GM15510 (cell line): ENCODE data around the gene TNFSF13.

ENCODE experiments used
- POLR2A ChIP-seq: IDR thresholded peaks from 3 replicates; pipeline ENCODE4 v1.6.1; 2011; ENCODE audit warnings: borderline replicate concordance; ENCODE audit not compliant: insufficient read length; ENCODE audit errors: extremely low read depth

Gene TNFSF13

DNA sequence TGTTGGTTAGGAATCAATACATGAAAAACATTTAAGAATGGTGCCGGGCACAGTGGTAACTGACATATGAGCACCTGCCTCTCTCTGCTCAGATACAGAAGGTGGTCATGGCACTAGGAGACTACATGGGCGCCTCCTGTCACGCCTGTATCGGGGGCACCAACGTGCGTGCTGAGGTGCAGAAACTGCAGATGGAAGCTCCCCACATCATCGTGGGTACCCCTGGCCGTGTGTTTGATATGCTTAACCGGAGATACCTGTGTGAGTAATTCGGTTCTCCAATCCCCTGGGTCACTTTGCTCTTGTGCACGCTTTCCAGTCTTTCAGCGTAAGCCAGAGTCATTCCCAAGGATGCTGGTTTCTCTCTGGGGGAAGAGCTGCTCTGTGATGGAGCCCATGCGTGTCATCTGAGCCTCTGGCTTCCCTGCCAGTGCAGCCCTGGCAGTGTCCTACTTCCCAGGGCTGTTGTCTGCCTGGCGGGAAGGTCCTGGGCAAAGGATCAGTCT, 17.9 kb downstream of the TNFSF13 start:
- TF ChIP-seq POLR2A, result no peak

DNA sequence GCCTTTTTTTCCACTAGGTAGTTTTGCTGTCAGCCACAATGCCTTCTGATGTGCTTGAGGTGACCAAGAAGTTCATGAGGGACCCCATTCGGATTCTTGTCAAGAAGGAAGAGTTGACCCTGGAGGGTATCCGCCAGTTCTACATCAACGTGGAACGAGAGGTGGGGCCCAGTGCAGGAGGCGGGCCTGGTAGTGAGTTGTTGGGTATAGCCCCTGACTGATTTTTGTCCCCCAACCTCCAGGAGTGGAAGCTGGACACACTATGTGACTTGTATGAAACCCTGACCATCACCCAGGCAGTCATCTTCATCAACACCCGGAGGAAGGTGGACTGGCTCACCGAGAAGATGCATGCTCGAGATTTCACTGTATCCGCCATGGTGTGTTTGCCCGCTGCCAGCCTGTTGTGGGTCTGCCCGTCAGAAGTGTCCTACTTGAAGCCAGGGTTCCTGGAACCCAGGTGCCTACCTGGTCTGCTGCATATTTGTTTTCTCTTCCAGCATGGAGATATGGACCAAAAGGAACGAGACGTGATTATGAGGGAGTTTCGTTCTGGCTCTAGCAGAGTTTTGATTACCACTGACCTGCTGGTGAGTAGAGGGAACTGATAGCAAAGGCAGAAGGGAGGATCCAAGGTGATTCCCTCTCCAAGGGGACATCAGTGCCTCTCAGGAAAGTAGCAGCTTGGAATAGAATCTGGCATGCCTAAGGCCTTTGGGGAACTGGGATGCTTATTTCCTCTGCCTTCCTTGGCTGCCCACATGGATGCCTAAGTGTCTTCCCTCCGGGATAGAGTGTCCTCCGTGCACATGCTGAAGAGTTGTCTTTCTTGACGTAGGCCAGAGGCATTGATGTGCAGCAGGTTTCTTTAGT, 19.0 kb downstream of the TNFSF13 start:
- no peak for TF ChIP-seq POLR2A

DNA sequence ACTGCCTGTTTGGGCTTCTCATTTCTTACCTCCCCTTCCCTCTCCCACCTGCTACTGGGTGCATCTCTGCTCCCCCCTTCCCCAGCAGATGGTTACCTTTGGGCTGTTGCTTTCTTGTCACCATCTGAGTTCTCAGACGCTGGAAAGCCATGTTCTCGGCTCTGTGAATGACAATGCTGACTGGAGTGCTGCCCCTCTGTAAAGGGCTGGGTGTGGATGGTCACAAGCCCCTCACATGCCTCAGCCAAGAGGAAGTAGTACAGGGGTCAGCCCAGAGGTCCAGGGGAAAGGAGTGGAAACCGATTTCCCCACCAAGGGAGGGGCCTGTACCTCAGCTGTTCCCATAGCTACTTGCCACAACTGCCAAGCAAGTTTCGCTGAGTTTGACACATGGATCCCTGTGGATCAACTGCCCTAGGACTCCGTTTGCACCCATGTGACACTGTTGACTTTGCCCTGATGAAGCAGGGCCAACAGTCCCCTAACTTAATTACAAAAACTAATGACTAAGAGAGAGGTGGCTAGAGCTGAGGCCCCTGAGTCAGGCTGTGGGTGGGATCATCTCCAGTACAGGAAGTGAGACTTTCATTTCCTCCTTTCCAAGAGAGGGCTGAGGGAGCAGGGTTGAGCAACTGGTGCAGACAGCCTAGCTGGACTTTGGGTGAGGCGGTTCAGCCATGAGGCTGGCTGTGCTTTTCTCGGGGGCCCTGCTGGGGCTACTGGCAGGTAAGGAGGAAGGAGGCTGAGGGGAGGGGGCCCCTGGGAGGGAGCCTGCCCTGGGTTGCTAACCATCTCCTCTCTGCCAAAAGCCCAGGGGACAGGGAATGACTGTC, 20.7 kb downstream of the TNFSF13 start, which contains the start of gene CD68:
Gene CD68 (plus strand): TSS at position 638 of the 833 bp plus-strand sequence. CDS start 40 bp downstream, at position 678.
- TF ChIP-seq POLR2A, result peak; percentile 58

DNA sequence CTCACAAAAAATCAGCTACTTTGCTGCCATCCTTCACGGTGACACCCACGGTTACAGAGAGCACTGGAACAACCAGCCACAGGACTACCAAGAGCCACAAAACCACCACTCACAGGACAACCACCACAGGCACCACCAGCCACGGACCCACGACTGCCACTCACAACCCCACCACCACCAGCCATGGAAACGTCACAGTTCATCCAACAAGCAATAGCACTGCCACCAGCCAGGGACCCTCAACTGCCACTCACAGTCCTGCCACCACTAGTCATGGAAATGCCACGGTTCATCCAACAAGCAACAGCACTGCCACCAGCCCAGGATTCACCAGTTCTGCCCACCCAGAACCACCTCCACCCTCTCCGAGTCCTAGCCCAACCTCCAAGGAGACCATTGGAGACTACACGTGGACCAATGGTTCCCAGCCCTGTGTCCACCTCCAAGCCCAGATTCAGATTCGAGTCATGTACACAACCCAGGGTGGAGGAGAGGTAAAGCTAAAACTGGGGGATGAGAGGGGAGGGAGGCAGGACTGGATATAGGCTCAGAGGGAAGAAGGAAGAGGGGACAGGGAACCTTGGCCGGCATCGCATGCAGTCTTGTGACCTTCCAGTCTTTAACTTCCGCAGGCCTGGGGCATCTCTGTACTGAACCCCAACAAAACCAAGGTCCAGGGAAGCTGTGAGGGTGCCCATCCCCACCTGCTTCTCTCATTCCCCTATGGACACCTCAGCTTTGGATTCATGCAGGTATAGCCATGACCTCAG, 21.5 kb downstream of the TNFSF13 start:
- no peak for TF ChIP-seq POLR2A

DNA sequence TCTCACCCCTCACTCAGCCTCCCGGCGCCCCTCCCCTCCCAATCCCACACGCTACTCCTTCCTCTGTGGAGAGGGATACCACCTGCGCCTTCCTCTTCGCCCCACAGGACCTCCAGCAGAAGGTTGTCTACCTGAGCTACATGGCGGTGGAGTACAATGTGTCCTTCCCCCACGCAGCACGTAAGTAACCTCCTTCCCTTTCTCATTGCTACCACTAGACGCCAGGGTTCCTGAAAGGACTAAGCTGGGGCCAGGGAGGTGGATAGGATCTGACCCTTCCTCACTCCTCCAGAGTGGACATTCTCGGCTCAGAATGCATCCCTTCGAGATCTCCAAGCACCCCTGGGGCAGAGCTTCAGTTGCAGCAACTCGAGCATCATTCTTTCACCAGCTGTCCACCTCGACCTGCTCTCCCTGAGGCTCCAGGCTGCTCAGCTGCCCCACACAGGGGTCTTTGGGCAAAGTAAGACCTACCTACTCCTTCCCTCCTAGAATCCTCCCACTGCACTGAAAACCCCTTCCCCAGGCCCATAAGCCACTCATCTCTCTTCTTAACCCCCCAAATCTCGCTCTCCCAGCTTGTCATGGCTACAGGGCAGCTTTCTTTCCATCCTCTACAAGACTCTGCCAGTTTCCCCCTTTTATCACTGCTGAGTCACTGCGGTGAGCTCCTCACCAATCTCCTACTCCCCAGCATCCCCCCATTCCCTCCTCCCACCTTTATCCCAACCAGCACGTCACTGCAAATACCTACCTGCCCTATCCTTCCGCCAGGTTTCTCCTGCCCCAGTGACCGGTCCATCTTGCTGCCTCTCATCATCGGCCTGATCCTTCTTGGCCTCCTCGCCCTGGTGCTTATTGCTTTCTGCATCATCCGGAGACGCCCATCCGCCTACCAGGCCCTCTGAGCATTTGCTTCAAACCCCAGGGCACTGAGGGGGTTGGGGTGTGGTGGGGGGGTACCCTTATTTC, 22.3 kb downstream of the TNFSF13 start:
- TF ChIP-seq POLR2A, result no peak

DNA sequence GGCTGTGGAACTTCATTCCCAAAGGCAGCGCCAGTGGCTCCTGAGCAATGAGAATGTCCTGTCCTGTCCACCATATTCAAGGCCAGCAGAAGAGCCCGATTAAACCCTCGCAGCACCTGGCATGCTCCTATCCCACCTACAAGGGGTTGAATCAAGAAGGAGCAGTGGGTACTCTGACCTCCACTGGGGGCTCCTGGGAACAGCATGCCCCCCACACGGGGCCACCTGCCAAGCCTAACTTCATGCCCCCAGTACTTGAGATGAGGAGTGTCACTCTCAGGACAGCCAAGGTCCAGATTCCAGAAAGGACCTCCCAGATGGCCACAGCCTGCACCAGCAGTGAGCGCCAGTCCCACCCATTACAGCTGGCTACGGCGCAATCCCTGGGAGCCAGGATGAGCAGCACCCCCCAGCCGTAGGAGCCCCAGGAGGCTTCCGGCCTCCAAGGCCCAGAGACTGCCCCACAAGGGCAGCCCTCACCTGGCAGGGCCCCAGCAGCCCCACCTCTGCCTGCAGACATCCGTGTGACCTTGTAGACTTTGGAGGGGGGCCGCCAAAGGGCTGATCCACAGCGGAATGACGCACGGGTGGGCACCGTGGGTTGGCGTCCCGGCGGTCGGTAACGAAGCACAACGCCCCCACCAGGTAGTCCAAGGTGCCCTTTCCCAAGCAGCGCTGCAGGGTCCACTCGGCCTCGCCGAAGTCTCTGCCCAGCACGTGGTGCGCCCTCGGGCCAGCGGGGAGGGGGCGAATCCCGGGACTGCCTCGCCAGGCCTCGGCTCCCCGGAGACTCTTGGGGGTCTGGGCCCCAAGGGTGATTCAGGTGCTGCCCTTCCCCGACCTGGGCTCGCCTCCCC, 24.1 kb downstream of the TNFSF13 start:
- no peak for TF ChIP-seq POLR2A

DNA sequence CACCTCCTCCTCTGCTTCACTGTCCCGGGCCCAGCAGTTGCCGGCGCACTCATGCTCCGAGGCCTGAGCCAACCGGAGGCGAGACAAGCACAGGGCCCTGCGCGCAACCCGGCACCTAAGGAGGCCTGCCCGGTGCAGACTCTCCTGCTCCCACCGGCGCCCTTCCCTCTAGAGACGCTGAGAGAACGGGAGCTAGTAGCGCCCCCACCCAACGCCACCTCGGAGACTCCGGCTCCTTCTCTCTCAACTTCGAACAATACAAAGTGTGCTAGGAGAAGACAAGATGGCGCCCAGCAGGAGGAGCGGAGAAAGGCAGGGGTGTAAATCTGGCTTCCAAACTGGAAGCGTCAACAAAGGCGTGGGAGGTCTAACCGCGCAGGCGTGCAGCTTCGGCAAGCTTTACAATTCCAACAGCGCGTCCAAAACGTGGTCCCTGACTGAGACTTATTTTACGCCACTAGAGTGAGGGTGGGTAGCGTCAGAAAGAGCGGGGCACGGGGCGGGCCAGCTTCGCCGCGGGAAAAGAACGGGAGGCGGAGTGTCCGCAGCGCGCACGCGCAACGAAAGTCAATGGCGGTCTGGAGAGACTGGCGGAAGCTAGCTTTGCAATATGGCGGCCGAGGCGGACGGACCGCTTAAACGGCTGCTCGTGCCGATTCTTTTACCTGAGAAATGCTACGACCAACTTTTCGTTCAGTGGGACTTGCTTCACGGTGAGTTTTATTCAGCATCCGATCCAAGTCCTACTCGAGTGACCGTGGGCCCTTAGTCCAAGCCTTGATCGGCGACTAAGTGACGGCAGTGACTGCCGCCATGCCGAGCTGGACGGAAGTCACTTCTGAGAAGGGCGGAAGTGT, 24.9 kb downstream of the TNFSF13 start, which contains the start of gene MPDU1:
Gene MPDU1 (plus strand): TSS at position 600 of the 857 bp plus-strand sequence. CDS start 11 bp downstream, at position 611.
- TF ChIP-seq POLR2A, result peak; percentile 85

DNA sequence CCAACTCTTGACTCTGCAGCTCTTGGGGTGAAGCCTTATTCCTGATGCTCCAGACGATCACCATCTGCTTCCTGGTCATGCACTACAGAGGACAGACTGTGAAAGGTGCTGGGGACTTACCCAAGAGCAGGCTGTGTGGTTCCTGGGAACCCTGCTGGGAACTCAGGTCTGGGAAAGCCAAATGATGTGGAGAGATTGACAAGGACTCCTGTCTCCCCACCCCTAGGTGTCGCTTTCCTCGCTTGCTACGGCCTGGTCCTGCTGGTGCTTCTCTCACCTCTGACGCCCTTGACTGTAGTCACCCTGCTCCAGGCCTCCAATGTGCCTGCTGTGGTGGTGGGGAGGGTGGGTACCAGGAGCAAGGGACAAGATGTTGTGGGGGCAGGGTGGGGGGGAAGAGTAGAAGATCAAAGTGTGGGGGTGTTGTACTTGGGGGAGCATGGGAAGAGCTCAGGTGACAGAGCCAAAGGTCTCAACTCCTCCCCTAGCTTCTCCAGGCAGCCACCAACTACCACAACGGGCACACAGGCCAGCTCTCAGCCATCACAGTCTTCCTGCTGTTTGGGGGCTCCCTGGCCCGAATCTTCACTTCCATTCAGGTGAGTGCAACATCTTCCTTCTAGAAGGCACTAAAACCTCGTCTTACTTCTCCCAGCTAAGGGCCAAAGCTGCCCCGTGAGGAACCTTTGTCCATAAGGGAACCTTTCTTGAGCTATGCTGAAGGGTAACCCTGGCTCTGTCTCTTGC, 28.3 kb downstream of the TNFSF13 start:
- no peak for TF ChIP-seq POLR2A

DNA sequence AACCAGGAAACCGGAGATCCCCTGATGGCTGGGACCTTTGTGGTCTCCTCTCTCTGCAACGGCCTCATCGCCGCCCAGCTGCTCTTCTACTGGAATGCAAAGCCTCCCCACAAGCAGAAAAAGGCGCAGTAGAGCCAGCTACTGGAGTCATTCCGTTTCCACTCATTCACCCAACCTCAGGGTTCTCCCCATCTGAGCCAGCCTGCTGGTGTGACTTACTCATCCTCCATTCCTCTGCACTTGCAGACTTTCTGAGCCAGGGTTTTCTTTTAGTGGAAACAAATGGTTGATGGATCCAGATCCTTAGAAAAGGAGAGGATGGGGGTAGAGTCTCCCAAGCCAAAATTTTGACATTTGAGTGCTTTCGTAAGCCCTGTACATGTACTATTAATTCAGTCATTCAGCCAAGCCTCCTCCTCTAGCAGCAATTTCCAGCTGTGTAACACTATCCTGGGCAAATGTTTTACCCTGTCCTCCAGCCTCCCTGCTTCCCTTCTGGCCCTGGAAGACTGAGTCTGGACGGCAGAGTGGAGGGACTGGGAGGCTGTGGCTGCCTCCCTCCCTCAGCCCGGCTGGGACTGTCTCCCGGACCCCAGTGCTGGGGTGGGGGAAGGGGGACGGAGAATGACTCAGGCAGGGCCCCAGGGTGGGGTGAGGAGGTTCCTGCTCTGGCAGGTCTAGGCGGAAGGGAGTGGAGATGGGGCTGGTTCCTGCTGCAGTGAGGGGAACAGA, 29.0 kb downstream of the TNFSF13 start:
- TF ChIP-seq POLR2A, result no peak

DNA sequence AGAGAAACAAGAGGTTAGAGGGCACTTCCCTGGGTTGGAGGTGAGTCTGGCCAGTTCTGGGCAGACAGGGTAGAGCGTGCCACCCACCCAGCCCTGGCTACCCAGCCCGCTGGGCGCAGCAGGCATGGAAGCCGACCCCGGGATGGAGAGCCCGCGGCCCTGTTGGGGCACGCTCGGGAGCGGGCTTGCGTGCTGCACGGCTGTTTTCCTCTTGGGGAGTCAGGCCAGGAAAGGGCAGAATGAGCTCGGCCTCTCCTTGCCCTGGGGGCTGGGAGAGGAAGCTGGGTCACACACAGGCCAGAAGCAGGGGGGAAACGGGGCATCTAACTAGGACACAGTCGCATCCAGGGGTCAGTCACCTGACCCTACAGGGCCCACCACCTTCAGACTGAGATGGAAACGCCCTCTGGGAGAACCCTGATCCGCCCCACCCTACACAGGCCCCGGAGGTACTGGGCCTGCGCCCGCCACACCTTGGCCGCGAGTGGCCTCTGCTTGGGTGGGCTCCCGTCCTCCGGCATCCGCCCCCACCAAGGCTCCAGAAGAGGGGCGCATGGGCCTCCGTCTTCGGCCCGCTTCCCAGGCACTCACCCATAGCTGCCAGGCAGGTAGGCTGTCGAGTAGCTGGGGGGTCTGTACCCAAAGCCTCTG, 30.1 kb downstream of the TNFSF13 start:
- no peak for TF ChIP-seq POLR2A
